Measurements from ENCODE around the gene ZNF268. TPM values are rescaled to one million over a fixed set of nuclear protein-coding genes. Genes with fewer than 3 reads are reported as not detected.

ZNF268 gene
- total and polyA plus RNA-seq, 2 of the 13 experiments (the other 11 are each of a cell fraction or from before 2014, with no cell fraction given): 7.6 to 31.3 TPM

DNA sequence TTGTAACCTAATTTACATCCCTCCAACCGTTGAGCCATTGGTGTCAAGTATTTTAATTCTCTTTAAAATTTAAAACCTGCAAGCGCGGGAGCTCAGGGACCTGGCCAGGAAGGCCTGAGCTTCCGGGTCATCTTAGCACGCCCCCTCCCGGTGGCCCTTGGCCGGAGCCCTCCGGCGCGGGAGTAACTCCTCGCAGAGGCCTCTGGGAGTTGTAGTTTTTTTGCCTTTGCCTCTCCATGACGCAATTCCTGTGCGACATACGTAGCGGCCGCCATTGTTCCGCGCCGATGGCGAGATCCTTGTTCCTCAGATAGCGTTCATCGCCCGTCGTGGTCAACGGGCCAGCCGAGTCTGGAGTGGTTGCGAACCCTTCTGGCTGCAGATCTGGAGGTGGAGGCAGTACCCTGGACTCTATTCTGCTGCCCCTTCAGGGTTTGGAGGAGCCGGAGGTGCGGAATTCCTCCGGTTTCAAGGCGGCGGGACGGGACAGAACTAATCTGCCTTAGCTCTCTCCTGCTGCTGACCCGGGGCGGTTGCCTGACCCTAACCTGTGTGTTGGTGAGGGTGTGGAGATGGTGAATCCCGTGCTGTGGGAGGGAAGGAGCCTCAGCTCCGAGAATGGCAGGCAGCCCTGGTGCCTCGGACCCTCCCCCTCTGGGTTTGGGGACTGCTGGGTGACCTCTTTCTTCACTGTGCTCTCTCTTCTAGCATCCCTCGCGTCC, at the start of gene ZNF268 (continued):
- TF ChIP-seq ZNF687 (CRISPR knock-in tag; IDR thresholded peaks at IDR 0.05): peak; percentile 68
- TF ChIP-seq SRSF9 (IDR thresholded peaks at IDR 0.05; ENCODE audit: borderline replicate concordance, insufficient read depth, low read depth, low read length, poor library complexity, severe bottlenecking): no peak
- TF ChIP-seq ZNF724P (CRISPR knock-in tag; IDR thresholded peaks at IDR 0.05; ENCODE audit: borderline replicate concordance): no peak
- TF ChIP-seq ZSCAN21 (CRISPR knock-in tag; IDR thresholded peaks at IDR 0.05; ENCODE audit: borderline replicate concordance): no peak
- TF ChIP-seq ZNF354B (CRISPR knock-in tag; IDR thresholded peaks at IDR 0.05): no peak
- TF ChIP-seq, protein P1, sequence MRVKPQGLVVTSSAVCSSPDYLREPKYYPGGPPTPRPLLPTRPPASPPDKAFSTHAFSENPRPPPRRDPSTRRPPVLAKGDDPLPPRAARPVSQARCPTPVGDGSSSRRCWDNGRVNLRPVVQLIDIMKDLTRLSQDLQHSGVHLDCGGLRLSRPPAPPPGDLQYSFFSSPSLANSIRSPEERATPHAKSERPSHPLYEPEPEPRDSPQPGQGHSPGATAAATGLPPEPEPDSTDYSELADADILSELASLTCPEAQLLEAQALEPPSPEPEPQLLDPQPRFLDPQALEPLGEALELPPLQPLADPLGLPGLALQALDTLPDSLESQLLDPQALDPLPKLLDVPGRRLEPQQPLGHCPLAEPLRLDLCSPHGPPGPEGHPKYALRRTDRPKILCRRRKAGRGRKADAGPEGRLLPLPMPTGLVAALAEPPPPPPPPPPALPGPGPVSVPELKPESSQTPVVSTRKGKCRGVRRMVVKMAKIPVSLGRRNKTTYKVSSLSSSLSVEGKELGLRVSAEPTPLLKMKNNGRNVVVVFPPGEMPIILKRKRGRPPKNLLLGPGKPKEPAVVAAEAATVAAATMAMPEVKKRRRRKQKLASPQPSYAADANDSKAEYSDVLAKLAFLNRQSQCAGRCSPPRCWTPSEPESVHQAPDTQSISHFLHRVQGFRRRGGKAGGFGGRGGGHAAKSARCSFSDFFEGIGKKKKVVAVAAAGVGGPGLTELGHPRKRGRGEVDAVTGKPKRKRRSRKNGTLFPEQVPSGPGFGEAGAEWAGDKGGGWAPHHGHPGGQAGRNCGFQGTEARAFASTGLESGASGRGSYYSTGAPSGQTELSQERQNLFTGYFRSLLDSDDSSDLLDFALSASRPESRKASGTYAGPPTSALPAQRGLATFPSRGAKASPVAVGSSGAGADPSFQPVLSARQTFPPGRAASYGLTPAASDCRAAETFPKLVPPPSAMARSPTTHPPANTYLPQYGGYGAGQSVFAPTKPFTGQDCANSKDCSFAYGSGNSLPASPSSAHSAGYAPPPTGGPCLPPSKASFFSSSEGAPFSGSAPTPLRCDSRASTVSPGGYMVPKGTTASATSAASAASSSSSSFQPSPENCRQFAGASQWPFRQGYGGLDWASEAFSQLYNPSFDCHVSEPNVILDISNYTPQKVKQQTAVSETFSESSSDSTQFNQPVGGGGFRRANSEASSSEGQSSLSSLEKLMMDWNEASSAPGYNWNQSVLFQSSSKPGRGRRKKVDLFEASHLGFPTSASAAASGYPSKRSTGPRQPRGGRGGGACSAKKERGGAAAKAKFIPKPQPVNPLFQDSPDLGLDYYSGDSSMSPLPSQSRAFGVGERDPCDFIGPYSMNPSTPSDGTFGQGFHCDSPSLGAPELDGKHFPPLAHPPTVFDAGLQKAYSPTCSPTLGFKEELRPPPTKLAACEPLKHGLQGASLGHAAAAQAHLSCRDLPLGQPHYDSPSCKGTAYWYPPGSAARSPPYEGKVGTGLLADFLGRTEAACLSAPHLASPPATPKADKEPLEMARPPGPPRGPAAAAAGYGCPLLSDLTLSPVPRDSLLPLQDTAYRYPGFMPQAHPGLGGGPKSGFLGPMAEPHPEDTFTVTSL (CRISPR knock-in tag; IDR thresholded peaks at IDR 0.05; ENCODE audit: borderline replicate concordance): 0 out of 2 replicates have a peak, but pooled peaks have one; percentile 38
- TF ChIP-seq NFRKB (IDR thresholded peaks at IDR 0.05): no peak
- no peak for TF ChIP-seq HNRNPUL1 (IDR thresholded peaks at IDR 0.05; ENCODE audit: low read depth, low read length)
- TF ChIP-seq POLR2A (IDR thresholded peaks at IDR 0.05; ENCODE audit: insufficient read depth in 1 of 2, low read depth in 2 of 2, low read length in 2 of 2): peak; percentile 72 to 84
- peak; percentile 77; the same call in 1 of the 2 replicates for TF ChIP-seq ERF (CRISPR knock-in tag; IDR thresholded peaks at IDR 0.05)
- TF ChIP-seq U2AF2 (IDR thresholded peaks at IDR 0.05; ENCODE audit: low read depth, low read length): no peak
- TF ChIP-seq CEBPB (IDR thresholded peaks at IDR 0.05; ENCODE audit: borderline replicate concordance, low read depth, low read length): peak; percentile 91
- peak; percentile 89 for TF ChIP-seq ZNF274 (CRISPR knock-in tag; IDR thresholded peaks at IDR 0.05)
- TF ChIP-seq SAP130 (CRISPR knock-in tag; IDR thresholded peaks at IDR 0.05; ENCODE audit: low read depth): peak; percentile 96
- 0 out of 2 replicates have a peak, but pooled peaks have one; percentile 49 for TF ChIP-seq CHD2 (IDR thresholded peaks at IDR 0.05; ENCODE audit: low read depth, low read length)
- TF ChIP-seq ZNF160 (CRISPR knock-in tag; IDR thresholded peaks at IDR 0.05): no peak
- peak; percentile 100 for TF ChIP-seq CREM (IDR thresholded peaks at IDR 0.05)
- TF ChIP-seq CREM (CRISPR knock-in tag; IDR thresholded peaks at IDR 0.05): peak; percentile 96
- no peak for TF ChIP-seq DNMT3B (CRISPR knock-in tag; conservative IDR thresholded peaks at IDR 0.05)
- TF ChIP-seq SIN3B (IDR thresholded peaks at IDR 0.05; ENCODE audit: low read length): peak; percentile 90

Measured in HepG2 (cell line).